ENCODE measurements around the gene KMO.

The KMO gene

DNA sequence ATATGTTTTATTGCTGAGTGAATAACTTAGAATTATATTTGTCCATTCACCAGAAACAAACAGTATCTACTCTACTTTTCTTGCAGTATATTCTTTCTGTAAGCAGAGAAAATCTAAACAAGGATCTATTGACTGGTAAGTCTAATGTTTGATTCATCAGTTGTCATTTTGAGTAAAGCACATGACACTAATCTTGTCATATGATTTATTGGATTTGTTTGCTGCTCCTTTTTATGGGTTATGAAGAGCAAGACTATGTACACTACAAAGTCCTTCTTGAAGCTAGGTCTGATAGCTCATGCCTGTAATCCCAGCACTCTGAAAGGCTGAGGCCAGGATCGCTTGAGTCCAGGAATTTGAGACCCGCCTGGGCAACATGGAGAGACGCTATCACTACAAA lies 23.3 kb downstream of the KMO start:
- TF ChIP-seq, protein P1, sequence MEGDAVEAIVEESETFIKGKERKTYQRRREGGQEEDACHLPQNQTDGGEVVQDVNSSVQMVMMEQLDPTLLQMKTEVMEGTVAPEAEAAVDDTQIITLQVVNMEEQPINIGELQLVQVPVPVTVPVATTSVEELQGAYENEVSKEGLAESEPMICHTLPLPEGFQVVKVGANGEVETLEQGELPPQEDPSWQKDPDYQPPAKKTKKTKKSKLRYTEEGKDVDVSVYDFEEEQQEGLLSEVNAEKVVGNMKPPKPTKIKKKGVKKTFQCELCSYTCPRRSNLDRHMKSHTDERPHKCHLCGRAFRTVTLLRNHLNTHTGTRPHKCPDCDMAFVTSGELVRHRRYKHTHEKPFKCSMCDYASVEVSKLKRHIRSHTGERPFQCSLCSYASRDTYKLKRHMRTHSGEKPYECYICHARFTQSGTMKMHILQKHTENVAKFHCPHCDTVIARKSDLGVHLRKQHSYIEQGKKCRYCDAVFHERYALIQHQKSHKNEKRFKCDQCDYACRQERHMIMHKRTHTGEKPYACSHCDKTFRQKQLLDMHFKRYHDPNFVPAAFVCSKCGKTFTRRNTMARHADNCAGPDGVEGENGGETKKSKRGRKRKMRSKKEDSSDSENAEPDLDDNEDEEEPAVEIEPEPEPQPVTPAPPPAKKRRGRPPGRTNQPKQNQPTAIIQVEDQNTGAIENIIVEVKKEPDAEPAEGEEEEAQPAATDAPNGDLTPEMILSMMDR (IDR thresholded peaks at IDR 0.05; ENCODE audit: low read depth, low read length): no peak
- no peak for DNase-seq (ENCODE audit: extremely low read depth, low read depth)

DNA sequence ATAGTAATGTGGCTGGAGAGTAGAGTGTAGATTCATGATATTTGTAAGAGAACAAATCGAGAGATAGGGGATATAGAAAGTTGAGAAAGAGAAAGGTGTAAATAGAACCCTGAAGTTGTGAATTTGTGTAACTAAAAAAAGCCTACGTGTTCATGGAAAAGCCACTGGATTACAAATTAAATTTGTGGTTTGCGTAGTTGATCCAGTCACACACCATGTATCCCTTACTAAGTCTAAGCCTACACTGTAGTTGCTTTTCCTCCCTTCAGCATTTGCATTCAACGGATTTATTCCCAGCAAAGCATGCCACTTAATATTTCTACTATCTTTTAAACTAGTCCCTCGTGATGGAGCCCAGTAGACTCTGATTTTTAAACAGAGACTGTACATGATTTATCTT lies 24.9 kb downstream of the KMO start:
- TF ChIP-seq, protein P1 (IDR thresholded peaks at IDR 0.05; ENCODE audit: low read depth, low read length): no peak
- no peak for DNase-seq (ENCODE audit: extremely low read depth, low read depth)

DNA sequence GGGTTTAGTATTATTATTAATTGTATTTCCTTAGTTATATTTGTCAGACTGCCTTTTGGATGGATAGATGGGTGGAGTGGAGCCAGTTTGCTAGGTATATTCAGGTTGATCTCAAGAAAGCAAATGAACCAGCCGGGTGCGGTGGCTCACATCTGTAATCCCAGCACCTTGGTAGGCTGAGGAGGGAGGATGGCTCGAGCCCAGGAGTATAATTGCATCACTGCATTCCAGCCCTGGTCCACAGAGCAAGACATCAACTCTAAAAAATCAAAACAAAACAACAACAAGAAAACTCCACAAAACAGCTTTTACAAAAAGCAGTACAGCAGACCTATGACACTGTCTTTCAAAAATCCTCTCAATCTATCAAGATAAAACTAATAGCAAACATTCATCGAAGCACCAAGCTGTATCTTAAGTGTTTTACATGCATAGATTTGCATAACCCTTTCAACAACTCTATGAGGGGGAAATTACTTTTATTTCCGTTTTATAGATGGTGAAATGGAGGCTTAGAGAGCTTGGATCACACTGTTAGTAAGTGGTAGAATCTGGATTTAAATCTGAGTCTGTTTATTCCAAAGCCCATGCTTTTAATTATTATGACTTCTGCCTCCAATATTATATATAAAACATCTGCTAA lies 25.5 kb downstream of the KMO start:
- TF ChIP-seq, protein P1 (IDR thresholded peaks at IDR 0.05; ENCODE audit: low read depth, low read length): no peak
- DNase-seq (ENCODE audit: extremely low read depth, low read depth): no peak

DNA sequence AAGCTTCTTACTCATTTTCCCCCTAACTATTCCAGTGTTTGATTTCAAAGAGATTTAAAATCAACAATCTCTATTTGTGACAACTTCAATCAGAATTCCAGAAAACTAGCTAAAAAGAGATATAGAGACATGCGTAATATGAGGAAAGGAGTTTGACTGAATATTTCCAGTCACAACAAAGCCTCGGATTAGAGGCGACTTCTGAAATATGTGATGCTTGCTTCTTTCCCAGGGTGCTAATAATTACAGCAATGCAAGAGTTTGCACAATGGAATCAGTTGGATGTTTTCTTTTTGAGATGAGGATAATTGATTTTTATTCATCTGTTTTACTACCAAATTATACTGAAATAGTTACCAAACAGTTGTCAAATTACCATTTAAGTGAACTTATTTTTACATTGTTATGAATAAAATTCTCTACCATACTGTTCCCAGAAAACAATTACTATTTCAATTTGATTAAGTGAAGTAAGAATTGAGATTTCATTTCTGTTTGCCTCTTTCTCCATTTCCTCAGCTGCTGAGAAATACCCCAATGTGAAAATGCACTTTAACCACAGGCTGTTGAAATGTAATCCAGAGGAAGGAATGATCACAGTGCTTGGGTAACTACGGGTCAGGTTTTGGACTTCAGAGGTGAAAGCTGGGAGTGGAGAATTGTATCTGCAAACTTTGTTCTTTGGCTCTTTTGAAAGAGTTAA lies 28.1 kb downstream of the KMO start:
- TF ChIP-seq, protein P1 (IDR thresholded peaks at IDR 0.05; ENCODE audit: low read depth, low read length): no peak
- no peak for DNase-seq (ENCODE audit: extremely low read depth, low read depth)

DNA sequence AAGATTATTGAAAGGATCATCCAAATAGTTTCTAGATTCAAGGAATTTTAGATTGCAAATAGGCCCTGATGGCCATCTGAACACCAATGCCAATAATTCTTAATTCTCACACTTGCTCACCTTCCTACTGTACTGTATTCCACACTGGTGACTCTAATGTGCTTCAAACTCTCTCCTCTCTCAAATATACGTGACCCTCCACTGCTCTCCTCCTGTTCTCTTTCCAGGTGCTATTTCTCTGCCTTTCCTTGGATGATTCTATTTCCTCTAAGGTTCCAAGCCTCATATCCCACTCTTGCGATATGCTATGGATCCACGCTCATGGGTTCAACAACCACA lies 28.6 kb downstream of the KMO start:
- no peak for DNase-seq (ENCODE audit: extremely low read depth, low read depth)
- TF ChIP-seq, protein P1 (IDR thresholded peaks at IDR 0.05; ENCODE audit: low read depth, low read length): no peak

DNA sequence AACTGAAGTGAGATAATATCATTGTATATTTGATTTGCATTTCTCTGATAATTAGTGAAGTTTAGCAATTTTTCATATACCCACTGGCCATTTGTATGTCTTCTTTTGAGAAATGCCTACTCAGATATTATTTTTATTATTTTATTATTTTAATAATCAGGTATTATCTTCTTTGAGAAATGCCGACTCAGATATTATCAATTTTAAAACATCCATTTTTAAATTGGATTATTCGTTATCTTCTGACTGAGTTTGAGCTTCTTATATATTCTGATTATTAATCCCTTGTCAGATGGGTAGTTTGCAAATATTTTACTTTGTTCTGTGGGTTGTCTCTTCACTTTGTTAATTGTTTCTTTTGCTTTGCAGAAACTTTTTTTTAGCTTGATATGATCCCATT lies 37.7 kb downstream of the KMO start:
- TF ChIP-seq, protein P1 (IDR thresholded peaks at IDR 0.05; ENCODE audit: low read depth, low read length): no peak
- DNase-seq (ENCODE audit: extremely low read depth, low read depth): no peak

DNA sequence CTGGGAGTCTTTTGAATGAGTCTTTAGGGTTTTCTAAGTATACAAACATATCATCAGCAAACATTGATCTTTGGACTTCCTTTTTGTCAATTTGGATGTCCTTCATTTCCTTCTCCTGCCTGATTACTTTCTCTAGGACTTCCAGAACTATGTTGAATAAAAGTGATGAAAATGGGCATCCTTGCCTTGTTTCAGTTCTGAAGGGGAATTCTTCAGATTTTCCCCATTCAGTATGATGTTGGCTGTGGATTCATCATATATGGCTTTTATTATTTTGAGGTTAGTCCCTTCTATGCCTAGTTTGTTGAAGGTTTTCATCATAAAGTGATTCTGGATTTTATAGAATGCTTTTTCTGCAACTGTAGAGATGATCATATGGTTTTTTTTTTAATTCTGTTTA lies 42.0 kb downstream of the KMO start:
- DNase-seq (ENCODE audit: extremely low read depth, low read depth): no peak
- TF ChIP-seq, protein P1 (IDR thresholded peaks at IDR 0.05; ENCODE audit: low read depth, low read length): no peak

Data from AG09319 (cell line).